Measurements from ENCODE around the gene GMPS.
"Not testable (repeated sequence)": the region's sequence is repeated elsewhere in the genome, so short reads cannot be mapped to it uniquely, and the experiment has no call there.

The GMPS gene

DNA sequence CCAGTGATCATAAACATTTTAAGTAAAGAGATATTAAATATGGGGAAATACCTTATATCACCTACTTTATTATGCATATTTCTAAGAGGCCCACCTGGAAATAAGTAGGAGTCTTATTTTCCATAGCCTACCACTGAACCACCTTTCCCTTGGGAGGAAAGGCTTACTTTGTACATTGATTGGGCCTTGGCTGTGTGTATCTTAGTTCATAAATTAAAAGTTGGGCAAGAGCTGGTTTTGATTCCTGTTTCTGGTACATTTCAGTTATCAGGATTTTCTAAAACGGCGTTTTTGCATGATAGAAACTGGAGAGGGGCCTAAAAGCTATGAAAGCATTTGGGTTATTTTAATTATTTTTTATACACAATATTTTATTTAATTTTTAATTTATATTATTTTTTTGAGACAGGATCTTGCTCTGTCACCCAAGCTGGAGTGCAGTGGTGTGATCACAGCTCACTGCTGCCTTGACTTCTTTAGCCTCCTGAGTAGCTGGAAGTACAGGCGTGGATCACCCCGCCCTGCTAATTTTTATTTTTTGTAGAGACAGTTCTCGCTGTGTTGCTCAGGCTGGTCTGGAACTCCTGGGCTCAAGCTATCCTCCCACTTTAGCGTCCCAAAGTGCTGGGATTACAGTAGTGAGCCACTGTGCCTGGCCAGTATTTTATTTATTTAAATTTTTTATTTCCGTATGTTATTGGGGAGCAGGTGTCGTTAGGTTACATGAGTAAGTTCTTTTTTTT is 2.6 kb downstream of the GMPS start:
- DNase-seq = no peak

DNA sequence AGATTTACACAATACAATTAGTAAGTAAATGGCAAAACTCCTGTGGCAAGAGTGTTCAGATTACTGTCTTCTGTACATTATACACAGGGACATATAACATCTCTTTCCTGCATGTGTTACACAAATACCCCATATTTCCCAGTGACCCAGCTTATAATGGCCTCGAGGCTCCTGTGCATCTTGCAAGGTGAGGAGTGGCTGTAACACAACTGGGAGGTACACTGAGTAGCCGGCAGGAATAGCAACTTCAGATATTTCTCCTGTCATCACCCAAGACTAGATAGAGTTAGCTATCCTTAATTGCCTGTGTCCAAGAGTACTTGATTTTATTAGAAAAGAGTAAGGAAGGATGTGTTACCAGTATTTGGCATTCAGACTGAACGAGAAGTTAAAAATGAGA is 5.6 kb downstream of the GMPS start:
- DNase-seq = no peak

DNA sequence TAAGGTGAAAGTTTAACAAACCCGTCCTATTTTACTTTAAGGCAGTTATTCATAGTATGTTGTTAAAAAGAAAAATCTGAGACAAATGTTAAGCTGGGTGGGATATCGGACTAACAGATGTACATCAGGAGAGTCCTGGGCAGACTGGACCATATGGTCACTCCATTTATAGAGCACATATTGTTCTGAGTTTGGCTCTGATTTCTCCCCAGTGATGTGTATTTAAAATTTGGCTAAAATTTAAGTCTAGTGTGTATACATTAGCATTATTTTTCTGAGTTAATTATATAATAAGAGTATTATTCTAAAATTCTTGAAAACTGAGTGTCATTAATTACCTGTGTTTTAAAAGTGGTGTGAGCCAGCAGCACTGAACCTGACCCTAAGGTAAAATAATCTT is 6.1 kb downstream of the GMPS start:
- DNase-seq = no peak

DNA sequence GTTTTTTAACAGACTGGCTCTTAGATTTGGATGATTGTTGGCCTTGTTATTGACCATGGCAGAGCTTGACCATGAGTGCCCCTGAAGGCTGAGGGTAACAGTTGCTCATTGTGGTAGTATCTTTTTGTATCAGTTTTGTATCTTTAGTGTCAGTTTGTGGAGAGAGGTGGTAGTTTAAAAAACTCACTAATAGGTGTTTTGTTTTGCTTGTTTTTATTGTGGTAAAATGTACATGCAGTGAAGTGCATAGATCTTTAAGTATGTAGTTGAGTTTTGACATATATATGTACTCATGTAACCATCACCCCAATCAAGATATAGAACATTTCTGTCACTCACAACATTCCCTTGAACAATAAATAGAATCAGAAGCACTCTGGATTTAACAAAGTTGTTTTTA is 9.8 kb downstream of the GMPS start:
- no peak for DNase-seq

DNA sequence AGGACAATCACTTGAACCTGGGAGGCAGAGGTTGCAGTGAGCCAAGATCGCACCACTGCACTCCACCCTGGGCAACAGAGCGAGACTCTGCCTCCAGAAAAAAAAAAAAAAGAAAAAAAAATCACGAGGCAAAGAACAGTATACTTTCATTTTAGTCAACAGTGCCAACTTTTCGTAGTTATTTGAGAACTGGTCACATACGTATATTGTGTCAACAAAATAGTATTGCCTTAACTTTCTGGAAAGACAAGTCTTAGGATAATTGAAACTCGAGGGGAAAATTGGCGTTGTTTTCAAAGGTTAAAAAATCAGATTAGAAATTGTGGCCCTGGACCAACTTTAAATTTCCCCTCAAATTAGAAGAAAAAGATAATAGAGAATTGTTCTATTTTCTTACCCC is 13.8 kb downstream of the GMPS start:
- no peak for DNase-seq

DNA sequence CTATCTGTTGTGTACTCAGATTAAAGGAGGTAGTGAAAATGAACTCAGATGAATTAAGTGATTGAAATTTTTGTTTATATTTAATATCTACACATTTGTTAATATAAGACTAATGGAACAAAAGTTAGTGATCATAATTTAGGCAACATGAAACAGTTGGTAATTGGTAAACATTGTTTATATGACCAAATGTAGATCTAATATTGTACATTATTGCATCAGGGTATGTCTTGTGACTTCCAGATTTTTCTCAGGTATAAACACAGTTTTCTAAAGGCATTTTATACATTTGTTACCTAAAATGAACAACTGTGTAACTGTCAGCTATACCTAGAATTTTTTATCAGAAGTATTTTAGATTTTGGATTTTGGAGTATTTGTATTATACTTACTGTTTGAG is 14.8 kb downstream of the GMPS start:
- no peak for DNase-seq

DNA sequence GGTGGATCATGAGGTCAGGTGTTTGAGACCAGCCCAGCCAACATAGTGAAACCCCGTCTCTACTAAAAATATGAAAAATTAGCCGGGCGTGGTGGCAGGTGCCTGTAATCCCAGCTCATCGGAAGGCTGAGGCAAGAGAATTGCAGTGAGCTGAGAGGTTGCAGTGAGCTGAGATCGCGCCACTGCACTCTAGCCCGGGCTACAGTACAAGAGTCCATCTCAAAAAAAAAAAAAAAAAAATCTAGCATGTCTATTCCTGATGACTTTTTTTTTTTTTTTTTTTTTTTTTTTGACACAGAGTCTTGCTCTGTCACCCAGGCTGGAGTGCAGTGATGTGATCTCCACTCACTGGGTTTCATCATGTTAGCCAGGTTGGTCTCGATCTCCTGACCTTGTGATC is 15.9 kb downstream of the GMPS start:
- DNase-seq = not testable (repeated sequence)

DNA sequence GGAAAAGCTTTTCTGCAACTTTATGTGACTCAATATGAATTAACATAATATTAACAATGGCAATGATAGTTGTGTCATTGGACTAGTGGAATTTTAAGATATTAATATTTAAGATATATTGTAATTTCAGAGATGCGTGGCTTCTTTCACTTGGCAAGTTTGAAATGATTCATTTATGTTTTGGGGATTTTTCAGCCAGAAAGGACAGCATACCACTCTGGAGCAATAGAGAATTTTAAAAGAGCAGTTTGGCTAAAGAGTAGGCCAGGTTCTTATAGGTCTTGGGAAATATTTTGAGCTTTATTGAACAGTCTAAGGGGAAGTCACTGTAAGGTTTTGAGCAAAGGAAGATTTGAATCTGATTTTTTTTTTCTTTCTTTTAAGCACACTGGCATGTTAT is 16.5 kb downstream of the GMPS start:
- no peak for DNase-seq

DNA sequence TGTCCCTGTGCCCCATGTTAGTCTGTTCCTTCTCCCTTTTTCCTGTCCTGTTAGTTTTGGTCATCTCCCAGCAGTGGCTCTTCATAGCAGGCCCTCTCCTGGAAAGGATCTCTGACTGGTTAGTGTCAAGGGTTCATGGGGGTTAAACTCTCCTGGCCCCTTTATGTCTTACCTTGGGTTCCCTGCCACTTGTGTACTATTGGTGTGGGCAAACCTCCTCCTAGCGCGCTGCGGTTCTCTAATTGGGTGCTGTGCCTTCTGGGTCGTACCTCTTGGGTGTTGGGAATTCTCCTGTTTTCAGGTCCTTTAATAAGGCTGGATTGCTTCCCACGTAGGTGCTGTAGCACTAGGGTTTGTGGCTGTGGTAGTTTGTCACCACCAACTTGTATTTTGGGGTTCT is 18.8 kb downstream of the GMPS start:
- no peak for DNase-seq

DNA sequence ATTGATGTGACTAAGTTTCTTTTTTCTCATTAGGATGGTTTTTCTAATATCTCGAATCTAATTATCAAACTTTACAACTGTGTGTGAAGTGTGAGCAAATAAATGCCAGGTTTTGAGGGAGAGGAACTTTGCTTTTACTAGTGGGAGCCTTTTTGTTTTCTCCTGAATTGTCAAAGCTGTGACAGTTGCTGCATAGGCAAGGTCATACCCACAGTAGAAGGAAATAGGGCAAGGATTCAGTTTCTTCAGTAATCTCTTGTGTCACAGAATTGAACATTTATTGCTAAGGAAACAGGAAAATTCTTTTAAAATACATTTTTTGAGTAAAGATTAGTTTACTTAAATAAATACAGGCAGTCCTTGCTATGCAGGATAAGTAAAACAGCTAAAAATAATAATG is 19.5 kb downstream of the GMPS start:
- DNase-seq = no peak

DNA sequence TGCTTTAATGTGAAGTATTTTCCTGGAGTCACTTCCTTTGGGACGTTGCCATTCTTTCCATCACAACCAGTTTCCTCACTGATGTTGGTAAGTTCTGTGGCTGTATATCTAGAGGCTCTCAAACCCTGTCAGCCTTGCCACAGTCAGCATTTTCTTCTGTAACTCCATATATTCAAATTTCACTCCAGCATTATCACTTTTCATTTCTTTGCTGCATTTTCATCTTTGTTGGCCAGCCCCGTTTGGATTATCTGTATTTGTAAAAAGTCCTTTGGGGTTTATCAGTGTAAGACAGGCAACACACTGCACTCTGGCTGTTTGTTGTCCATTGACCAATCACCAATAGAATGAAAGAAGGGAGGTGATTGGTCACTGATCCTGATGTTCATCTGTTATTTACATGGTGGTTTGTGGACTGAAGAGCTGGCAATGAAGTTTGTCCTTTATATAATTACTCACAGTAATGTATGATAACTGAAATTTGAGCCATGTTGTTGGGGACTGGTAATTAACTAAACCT is 20.3 kb downstream of the GMPS start:
- no peak for DNase-seq

DNA sequence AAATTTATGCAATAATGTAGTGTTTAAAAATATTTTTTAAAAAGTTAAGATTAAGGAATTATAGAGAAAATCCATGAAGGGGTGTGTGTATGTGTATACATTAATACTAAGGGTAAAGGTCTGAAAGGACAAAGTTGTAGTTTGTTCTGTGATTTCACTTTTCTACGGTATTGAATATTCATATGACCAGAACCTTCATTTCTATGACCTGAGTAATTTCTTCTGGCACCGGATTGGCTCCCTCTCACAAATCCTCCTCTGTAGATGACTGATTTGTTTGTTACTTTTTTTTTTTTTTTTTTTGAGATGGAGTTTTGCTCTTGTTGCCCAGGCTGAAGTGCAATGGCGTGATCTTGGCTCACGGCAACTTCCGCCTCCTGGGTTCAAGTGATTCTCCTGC is 20.9 kb downstream of the GMPS start:
- DNase-seq = no peak

DNA sequence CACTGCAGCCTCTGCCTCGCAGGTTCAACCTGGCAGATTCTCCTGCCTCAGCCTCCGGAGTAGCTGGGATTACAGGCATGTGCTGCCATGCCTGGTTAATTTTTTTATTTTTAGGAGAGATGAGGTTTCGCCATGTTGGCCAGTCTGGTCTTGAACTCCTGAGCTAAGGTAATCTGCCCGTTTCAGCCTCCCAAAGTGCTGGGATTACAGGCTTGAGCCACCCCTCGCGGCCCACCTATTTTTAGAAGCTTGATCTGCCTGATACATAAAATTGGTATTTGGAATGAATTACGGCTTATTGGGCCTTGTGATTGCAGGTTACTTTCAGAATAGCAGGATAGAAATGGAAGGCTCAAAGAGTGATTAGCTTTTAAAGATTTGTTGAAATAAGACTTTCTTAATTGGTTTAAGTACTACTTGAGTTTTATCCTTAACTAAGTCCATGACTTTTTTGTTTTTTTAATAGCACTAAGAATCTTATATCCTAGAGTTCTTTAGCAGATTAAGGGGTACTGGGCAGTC is 25.0 kb downstream of the GMPS start:
- no peak for DNase-seq

DNA sequence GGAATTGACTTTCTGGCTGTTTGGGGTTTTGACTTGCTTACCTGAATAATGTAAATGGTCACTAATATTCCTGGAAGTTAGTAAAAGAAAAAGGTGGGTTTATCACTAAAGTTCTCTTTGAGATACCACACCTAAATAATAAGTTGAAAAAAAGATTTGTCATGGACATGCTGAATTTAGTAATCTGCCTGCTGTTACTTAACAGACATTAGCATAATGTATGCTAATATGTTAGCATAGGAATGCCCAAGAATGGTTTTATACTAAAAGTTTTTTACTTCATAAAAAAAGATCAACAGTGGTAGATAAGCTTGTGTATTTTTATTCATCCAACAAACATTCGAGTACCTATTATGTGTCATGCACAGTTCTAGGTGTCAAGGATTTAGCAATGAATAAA is 36.5 kb downstream of the GMPS start:
- no peak for DNase-seq

DNA sequence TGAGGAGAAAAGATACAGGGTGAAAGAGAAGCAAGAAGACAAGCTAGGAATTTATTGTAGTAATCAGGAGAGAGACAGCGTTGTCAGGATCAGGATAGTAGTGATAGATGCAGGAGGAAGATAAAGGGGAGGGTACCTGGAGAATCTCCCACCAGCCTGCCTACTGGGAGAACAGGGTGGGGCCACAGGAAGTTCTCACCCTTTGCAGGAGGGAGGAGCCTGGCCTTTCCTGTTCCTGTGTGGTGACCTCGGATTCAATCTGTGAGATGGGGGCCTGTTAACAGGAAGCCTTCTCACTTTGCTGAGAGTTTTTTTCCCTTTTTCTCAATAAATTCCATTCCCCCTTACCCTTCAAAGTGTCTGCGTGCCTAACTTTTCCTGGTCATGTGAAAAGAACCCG is 37.6 kb downstream of the GMPS start:
- DNase-seq = no peak

DNA sequence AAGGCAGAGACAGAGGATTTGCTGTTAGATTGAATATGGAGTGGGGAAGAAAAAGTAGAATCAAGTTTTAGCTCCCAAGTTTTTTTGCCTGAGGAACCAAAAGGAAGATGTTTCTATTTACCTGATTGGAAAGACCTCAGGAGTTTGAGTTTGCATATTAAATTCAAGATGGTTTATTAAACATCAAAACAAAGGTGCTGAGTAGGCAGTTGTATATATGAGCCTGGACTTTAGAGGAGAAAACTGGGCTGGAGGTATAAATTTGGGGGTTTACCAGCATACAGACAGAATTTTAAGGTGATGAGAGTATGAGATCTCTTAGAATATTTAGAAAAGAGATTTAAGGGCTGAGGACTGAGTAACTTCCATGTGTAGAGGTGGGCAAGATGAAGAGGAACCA is 38.2 kb downstream of the GMPS start:
- no peak for DNase-seq

DNA sequence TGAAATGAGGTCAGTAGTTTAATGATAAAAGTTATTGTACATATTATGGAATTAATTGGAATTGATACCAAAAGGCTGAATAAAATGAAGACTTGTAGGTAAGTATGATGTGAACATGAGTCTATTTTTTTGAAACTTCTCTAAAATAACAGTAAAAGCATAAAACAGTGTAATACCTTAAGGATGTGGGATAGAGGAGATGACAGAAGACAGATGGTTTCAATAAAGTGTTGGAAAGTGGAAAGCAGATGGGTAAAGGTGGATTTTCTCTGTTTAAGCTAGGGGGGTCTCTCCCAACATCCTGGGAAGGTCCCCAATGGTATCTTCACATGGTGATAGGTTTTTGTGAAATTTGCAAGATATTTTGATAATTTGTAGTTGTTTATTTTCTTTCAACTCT is 41.6 kb downstream of the GMPS start:
- DNase-seq = no peak

DNA sequence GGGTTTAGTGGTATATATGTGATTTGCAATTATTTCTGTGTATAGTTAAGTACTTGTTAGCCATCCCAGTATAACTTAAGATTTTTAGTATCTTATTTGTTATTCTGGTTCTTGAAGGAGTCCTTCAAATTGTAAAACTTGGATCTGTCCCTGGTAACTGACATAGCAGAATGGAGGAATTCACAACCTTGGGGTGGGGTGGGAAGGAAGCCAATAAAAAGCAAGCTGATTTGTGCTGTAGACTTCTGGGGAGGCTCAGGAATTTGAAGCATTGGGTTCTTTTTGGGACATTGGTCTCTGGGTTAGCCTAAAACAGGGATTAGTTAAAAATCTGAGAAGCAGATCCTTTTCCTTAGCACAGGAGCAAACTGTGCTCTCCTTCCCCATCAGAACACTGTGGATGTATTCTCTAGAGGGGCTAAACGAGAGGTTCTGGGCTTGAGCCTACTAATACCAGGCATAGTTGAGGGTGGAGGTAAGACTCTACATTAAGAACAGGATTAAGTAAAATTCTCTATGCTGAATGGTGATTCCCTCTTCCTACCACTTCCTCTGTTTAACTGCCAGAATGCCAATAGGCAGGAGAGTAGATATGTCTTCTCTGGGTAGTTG is 42.2 kb downstream of the GMPS start:
- DNase-seq = no peak

DNA sequence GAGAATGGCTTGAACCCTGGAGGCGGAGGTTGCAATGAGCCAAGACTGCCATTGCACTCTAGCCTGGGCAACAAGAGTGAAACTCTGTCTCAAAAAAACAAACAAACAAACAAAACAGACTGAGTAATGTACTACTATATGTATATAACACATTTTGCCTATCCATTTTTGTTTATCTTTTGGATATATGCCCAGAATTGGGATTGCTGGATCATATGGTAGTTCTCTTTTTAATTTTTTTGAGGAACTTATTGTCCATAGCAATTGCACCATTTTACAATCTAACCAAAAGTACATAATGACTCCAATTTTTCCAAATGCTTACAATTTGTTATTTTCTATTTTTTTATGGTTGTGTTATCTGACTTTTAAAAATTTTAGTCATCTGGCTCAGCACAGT is 47.3 kb downstream of the GMPS start:
- no peak for DNase-seq

DNA sequence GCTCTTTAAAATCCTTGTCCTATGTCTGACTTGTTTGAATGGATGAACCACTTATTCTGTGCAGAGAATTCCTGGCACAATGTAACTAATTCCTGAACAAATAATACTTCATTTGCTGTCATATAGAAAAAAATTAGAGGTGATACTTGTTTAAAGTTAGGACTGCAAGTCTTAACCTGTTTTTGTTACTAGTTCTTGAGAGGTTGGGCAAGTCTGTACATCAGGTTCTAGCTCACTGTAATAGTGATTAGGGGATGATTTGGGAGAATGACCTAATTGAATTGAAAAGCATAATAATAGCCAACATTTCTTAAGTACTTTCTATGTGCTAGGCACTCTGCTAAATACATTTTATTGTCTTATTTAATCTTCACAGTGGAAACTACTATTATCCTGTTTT is 49.3 kb downstream of the GMPS start:
- DNase-seq = no peak

DNA sequence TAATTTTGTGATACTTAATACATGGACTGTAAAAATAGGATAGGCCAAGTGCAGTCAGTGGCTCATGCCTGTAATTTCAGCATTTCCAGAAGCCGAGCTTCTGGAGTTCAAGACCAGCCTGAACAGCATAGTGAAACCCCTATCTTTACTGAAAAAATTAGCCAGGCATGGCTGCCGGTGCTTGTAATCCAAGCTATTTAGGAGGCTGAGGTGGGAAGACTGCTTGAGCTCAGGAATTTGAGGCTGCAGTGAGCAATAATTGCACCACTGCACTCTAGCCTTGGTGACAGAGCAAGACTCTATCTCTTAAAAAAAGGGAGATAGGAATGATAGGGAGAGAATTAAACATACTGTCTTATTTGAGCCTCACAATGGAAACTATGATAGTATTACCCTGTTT is 51.0 kb downstream of the GMPS start:
- DNase-seq = no peak

DNA sequence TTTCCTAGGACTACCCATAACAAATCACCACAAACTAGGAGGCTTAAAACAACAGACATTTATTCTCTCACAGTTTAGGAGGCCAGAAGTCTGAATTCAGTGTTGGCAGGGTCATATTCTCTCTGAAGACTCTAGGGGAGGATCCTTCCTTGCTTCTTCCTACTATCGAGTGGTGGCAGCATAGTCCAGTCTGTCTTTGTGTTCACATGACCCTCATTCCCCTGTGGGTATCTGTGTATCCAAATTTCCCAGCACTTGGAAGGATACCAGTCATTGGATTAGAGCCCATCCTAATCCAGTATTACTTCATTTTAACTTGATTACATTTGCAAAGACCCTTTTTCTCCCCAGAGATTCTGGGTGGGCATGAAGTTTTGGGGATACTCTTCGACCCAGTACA is 63.8 kb downstream of the GMPS start:
- DNase-seq = no peak

DNA sequence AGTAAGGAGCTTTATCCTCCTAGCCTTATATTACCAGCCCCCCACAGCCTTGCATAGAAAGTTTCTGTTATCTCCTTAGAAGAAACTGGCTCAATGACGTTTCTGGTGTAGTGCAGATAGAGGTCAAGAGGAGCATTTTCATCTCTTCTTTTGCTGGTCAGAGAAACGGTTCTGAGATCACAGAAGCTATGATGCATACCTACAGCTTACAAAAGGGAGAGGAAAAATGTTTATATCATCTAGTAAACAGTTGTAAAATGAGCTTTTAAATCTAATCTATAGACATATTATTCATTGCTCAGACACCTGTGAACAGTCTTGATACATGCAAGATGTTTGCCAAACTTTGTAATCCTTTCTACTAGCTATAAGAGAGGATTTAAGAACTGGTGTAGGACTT is 68.0 kb downstream of the GMPS start:
- DNase-seq = no peak

DNA sequence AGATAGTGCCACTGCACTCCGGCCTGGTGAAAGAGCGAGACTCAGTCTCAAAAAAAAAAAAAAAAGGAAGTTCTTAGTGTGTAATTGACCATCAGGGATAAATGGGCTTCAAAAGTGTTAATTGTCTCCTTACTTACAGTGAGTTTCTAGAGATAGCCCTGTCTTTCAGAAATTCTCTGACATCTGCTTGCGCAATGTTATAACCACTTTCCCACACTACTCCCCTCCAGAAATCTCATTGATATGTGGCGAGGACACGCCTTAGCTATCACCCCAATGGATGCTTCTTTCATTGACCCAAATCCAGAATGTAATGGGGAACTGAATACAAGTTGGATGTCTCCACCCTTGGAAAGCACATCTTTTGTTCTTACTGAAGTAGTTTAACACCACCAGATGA is 70.9 kb downstream of the GMPS start:
- no peak for DNase-seq

DNA sequence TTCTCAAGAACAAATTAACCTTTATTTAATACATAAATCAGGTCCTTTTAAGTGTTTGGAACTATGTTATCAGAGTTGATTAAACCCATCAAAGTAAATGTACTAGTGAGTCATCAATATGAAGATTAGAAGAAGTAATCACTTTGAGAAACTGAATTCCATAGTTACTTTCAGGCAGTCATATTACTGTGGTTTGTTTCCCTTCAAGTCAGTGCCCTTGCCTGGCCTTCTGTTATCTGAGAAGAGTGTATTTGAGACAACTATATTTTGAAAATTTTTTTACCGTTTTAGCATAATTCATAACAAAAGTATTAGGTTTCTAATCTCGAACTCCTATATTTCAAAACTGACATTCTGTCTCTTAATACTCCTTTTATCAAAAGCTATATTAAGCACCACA is 73.6 kb downstream of the GMPS start:
- DNase-seq = no peak

Data from 8988T (cell line).